GM20000 (cell line): ENCODE data around the gene SP110.
"Not testable (repeated sequence)": the region's sequence is repeated elsewhere in the genome, so short reads cannot be mapped to it uniquely, and the experiment has no call there.

Experiments
- DNase-seq: peaks from one replicate; pipeline ENCODE4 v3.0.0; 2012; ENCODE audit warnings: low spot score
- CTCF ChIP-seq: IDR thresholded peaks from 2 replicates; pipeline ENCODE4 v1.5.1; 2012; ENCODE audit warnings: mild to moderate bottlenecking, control low read depth; ENCODE audit errors: extremely low read depth, missing control alignments

The SP110 gene

DNA sequence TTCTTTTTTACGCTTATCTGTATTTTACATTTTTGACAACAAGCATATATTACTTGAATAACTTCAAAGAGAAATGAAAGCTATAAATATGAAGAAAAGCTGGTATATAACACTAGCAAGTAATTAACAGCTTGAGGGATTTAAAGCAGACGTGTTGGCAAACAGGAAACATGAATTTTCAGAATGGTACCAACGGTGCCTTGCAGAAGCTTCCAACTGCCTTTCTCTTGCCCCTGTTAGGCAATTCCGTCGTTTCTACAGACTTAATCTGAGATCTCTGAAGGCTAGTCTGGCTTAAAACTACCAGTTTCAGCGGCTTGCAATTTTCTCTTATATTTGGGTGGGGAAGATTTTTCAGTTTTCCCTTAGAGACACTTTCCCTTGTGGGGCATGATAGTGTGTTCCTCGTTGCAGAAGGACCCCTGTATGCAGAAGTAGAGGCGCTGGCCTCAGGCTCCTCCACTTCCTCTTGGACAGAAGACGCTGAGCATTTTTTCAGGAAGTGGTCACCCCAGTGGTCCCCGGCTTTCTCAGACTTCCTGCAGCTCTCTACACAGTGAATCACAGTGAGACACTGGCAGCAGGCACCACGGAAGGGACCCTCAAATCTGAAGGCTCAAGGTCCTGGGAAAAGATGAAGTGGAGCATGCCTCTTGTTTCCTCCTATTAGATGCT lies 94.9 kb downstream of the SP110 start:
- DNase-seq = peak; percentile 33
- no peak for TF ChIP-seq CTCF

DNA sequence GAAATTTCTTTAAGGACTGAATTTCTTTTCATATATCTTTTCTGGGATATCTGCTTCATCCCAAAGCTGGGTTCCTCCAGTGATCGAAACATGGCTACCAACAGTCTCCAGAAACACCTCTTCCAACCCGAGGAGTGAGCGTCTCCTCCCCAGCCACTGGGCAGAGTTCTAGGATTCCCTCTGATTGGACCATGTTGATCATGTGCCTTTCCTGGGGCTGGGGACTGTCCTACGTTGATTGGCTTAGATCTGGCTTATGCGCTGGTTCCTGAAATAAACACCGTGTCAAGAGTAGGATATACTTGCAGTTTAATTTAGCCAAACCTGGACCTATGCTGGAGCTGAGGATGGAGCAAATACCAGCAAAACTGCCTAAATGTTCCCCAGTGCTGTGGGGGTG lies 95.5 kb downstream of the SP110 start:
- no peak for TF ChIP-seq CTCF
- DNase-seq = no peak

GRCh38 chr2:230120376-230120775 lies 99.4 kb downstream of the SP110 start:
- not testable (repeated sequence) for DNase-seq

GRCh38 chr2:230119827-230120226 lies 100.0 kb downstream of the SP110 start:
- not testable (repeated sequence) for DNase-seq
